Endothelial cell of umbilical vein (primary cell): ENCODE results near the gene TULP4. TPM values are rescaled to one million over a fixed set of nuclear protein-coding genes. Genes with fewer than 3 reads are reported as not detected.

Source experiments
- BruUV-seq: library from RNA; stranded (reverse); fragments of 400-500 nt; replicated peaks from 2 replicates; lab custom pipeline; 2021; lab: Mats Ljungman, UMichigan
- CTCF ChIA-PET: fragments of 300-600, 350-600 bp; sonication (Branson Sonifier 250); formaldehyde crosslinking; loops from one replicate; lab custom pipeline; 2021; ENCODE audit warnings: antibody characterized with exemption, inconsistent platforms; lab: Charles Lee
- POLR2A ChIA-PET: fragments of 300-600, 350-600 bp; sonication (Branson Sonifier 250); formaldehyde crosslinking; loops from one replicate; lab custom pipeline; 2021; ENCODE audit warnings: antibody characterized with exemption, inconsistent platforms; lab: Charles Lee
- DNase-seq: peaks from one replicate; pipeline ENCODE4 v3.0.0-alpha.2; 2011; ENCODE audit warnings: low read depth, low spot score
- FAIRE-seq: peaks from 2 replicates; lab custom pipeline; 2011; peaks lifted over from hg19 to GRCh38; lab: Jason Lieb, UNC
- H2AFZ ChIP-seq: 2 replicates; pipeline ENCODE4 v1.6.0; 2012; ENCODE audit warnings: low read depth, low read length, control low read depth, inconsistent platforms
- H3K27ac ChIP-seq: 2 replicates; pipeline ENCODE4 v1.5.1; 2011; ENCODE audit warnings: low read depth, mild to moderate bottlenecking, control low read depth, low read length, moderate library complexity; ENCODE audit not compliant: insufficient read depth
- H3K27me3 ChIP-seq, 2 experiments: 2 replicates each; pipeline versions ENCODE4 v1.6.0 to v1.6.1; 2011; ENCODE audit warnings: low read length in 2 of 2, mixed read lengths in 1 of 2; ENCODE audit not compliant: control insufficient read depth in 2 of 2, insufficient read depth in 2 of 2
- H3K36me3 ChIP-seq, 2 experiments: 2 replicates in 1 of 2; 3 replicates in 1 of 2; pipeline ENCODE4 v1.5.1; 2011; ENCODE audit warnings: low read length in 2 of 2, mild to moderate bottlenecking in 1 of 2, moderate library complexity in 1 of 2; ENCODE audit not compliant: control insufficient read depth in 2 of 2, insufficient read depth in 2 of 2; ENCODE audit errors: extremely low read depth in 1 of 2
- H3K4me1 ChIP-seq: 3 replicates; pipeline ENCODE4 v1.5.1; 2011; ENCODE audit warnings: mild to moderate bottlenecking, low read length; ENCODE audit not compliant: control insufficient read depth, insufficient read depth; ENCODE audit errors: extremely low read depth
- H3K4me2 ChIP-seq: 2 replicates; pipeline ENCODE4 v1.6.1; 2011; ENCODE audit warnings: low read length, control low read depth, mixed read lengths; ENCODE audit not compliant: insufficient read depth
- H3K4me3 ChIP-seq, 3 experiments: fragments of 200-600 bp in 1 of 3; sonication (generic), shearing (Covaris generic) in 1 of 3; replicated peaks in 1 of 3; 2 replicates each; pipeline ENCODE4 v1.5.1; 2011 to 2016; ENCODE audit warnings: control low read depth in 3 of 3, low read length in 3 of 3, mild to moderate bottlenecking in 2 of 3, inconsistent platforms in 1 of 3, low read depth in 1 of 3, moderate library complexity in 1 of 3; ENCODE audit not compliant: insufficient read depth in 1 of 3
- H3K79me2 ChIP-seq: 2 replicates; pipeline ENCODE4 v1.6.0; 2012; ENCODE audit warnings: low read length, inconsistent platforms; ENCODE audit not compliant: control insufficient read depth, insufficient read depth
- H3K9ac ChIP-seq: replicated peaks from 2 replicates; pipeline ENCODE3; 2011; ENCODE audit warnings: low read length, control low read depth; ENCODE audit not compliant: insufficient read depth; ENCODE audit errors: extremely low read depth
- H3K9me1 ChIP-seq: replicated peaks from 3 replicates; pipeline ENCODE4 v1.6.0; 2011; ENCODE audit warnings: mild to moderate bottlenecking, low read length; ENCODE audit not compliant: control insufficient read depth, insufficient read depth; ENCODE audit errors: extremely low read depth
- H3K9me3 ChIP-seq: replicated peaks from 2 replicates; pipeline ENCODE4 v1.5.1; 2012; ENCODE audit warnings: low read length, inconsistent platforms; ENCODE audit not compliant: control insufficient read depth, insufficient read depth
- H4K20me1 ChIP-seq: replicated peaks from 2 replicates; pipeline ENCODE3; 2011; ENCODE audit warnings: mild to moderate bottlenecking, low read length; ENCODE audit not compliant: control insufficient read depth, insufficient read depth; ENCODE audit errors: extremely low read depth
- EZH2 ChIP-seq: IDR thresholded peaks from 2 replicates; pipeline ENCODE4 v1.6.1; 2012; ENCODE audit warnings: borderline replicate concordance, low read depth, mild to moderate bottlenecking, moderate library complexity, low read length, inconsistent platforms; ENCODE audit not compliant: severe bottlenecking
- FOS ChIP-seq: IDR thresholded peaks from 2 replicates; pipeline ENCODE4 v1.6.1; 2011; ENCODE audit warnings: mild to moderate bottlenecking, low read length, moderate library complexity, borderline replicate concordance; ENCODE audit not compliant: insufficient read depth
- GATA2 ChIP-seq: IDR thresholded peaks from 2 replicates; pipeline ENCODE4 v1.7.0; 2011; ENCODE audit warnings: low read depth, mild to moderate bottlenecking, moderate library complexity, mixed read lengths, low read length; ENCODE audit not compliant: insufficient read length, insufficient read depth
- JUN ChIP-seq: IDR thresholded peaks from 2 replicates; pipeline ENCODE4 v1.6.1; 2011; ENCODE audit warnings: borderline replicate concordance, low read depth; ENCODE audit not compliant: insufficient read length, insufficient read depth
- MYC ChIP-seq: IDR thresholded peaks from one replicate; pipeline ENCODE4 v1.6.1; 2011; ENCODE audit warnings: mild to moderate bottlenecking, low read depth, low read length
- POLR2A ChIP-seq: IDR thresholded peaks from 2 replicates; pipeline ENCODE4 v1.6.1; 2012; ENCODE audit warnings: low read depth, mild to moderate bottlenecking, control low read depth, low read length
- POLR2AphosphoS5 ChIP-seq: IDR thresholded peaks from 2 replicates; pipeline ENCODE4 v1.6.1; 2012; ENCODE audit warnings: low read depth, mild to moderate bottlenecking, control low read depth, low read length, moderate library complexity; ENCODE audit not compliant: insufficient read depth
- dilution Hi-C: fragments of 300-500 bp; cut with MboI; formaldehyde crosslinking; loops from one replicate; pipeline ENCODE4 v1.15.0; 2019; ENCODE audit warnings: low sequenced_read_pairs; ENCODE audit not compliant: extremely low pct_ligation_motif_present
- intact Hi-C: fragments of 100-400 bp; cut with micrococcal nuclease; formaldehyde crosslinking; loops from one replicate; pipeline ENCODE4 v1.10.0; 2022
- polyA plus RNA-seq, 4 experiments: library from polyadenylated mRNA; depleted of rRNA in 3 of 4; stranded (reverse) in 3 of 4; unstranded in 1 of 4; fragments of >200 nt; gene quantifications; 2 replicates each; pipeline versions ENCODE4 v1.2.1 to v1.2.3, GENCODE V29; 2011 to 2012; ENCODE audit warnings: missing spikeins in 1 of 4
- total RNA-seq: library from RNA; stranded (reverse); gene quantifications from 2 replicates; pipeline ENCODE4 v1.2.3, GENCODE V29; 2021
- TF ChIP-seq, protein P1 (sequence below): IDR thresholded peaks from 2 replicates; pipeline ENCODE4 v1.6.1; 2011; ENCODE audit not compliant: insufficient read depth, insufficient read length
- TF ChIP-seq, protein P2 (sequence below), 2 donors: IDR thresholded peaks; 1 replicate in 1 of 2; 2 replicates in 1 of 2; pipeline ENCODE4 v1.5.1; 2011; ENCODE audit warnings: low read length in 2 of 2, mild to moderate bottlenecking in 2 of 2, moderate library complexity in 2 of 2, control low read depth in 1 of 2, inconsistent platforms in 1 of 2, low read depth in 1 of 2; ENCODE audit not compliant: insufficient read depth in 1 of 2; ENCODE audit errors: extremely low read depth in 1 of 2

TULP4 gene
- total and polyA plus RNA-seq, 2 donors (not counting 3 experiments of a cell fraction or from before 2014, with no cell fraction given) = 10.8 to 55.1 TPM

DNA sequence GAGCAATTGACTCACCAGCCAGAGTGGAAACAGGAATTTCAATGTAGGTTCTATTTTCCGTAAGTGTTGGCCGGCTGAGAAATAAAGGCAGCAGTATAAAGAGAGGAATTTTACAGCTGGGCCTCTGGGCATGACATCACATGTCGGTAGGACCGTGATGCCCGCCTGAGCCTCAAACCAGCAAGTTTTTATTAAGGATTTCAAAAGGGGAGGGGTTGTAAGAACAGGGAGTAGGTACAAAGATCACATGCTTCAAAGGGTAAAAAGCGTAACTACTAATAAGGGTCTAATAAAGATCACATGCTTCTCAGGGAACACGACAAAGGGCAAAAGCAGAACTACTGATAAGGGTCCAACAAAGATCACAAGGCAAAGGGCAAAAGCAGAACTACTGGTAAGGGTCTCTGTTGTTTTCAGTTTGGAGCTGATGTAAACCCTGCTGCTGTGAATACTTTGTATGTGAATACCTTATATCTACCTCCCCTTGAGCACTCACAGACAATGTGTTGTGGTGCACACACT, 9.0 kb upstream of the TULP4 start:
- Histone ChIP-seq H3K36me3 (no peaks in the 10 kb centered on the region), H4K20me1 (no peaks in the 10 kb centered on the region), H3K4me3 (no peak overlapping the region), H3K9ac (no peak overlapping the region), H3K79me2 (no peaks in the 10 kb centered on the region), H2AFZ (no peak overlapping the region), H3K4me2 (no peak overlapping the region), H3K9me1 (no peaks in the 10 kb centered on the region), H3K9me3 (no peaks in the 10 kb centered on the region), H3K4me1 (no peaks in the 10 kb centered on the region), H3K27me3 (no peaks in the 10 kb centered on the region), H3K27ac (no peak overlapping the region)
- intact Hi-C loops (no loop called here), dilution Hi-C loops (no loop called here)
- ChIA-PET CTCF (no interaction called here), POLR2A (no interaction called here)
- no peak for TF ChIP-seq MYC
- TF ChIP-seq GATA2 = no peak
- TF ChIP-seq JUN = no peak
- no peak for TF ChIP-seq POLR2A
- TF ChIP-seq, protein P1, sequence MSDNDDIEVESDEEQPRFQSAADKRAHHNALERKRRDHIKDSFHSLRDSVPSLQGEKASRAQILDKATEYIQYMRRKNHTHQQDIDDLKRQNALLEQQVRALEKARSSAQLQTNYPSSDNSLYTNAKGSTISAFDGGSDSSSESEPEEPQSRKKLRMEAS = no peak
- TF ChIP-seq FOS = no peak
- TF ChIP-seq, protein P2, sequence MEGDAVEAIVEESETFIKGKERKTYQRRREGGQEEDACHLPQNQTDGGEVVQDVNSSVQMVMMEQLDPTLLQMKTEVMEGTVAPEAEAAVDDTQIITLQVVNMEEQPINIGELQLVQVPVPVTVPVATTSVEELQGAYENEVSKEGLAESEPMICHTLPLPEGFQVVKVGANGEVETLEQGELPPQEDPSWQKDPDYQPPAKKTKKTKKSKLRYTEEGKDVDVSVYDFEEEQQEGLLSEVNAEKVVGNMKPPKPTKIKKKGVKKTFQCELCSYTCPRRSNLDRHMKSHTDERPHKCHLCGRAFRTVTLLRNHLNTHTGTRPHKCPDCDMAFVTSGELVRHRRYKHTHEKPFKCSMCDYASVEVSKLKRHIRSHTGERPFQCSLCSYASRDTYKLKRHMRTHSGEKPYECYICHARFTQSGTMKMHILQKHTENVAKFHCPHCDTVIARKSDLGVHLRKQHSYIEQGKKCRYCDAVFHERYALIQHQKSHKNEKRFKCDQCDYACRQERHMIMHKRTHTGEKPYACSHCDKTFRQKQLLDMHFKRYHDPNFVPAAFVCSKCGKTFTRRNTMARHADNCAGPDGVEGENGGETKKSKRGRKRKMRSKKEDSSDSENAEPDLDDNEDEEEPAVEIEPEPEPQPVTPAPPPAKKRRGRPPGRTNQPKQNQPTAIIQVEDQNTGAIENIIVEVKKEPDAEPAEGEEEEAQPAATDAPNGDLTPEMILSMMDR (IDR thresholded peaks at IDR 0.05; ENCODE audit: extremely low read depth in 1 of 2, insufficient read depth in 1 of 2, low read depth in 1 of 2, low read length in 2 of 2) = no peak
- TF ChIP-seq EZH2 = no peak
- no peak for TF ChIP-seq POLR2AphosphoS5
- FAIRE-seq (no peak), DNase-seq (no peak)
- no TSS peak for BruUV-seq
